Lower leg skin (tissue), 3 donors: Measurements from ENCODE around the gene DGKH.

Source experiments
- CTCF ChIP-seq, 3 donors: fragments of 450-650 bp; IDR thresholded peaks; one replicate each; pipeline ENCODE4 v1.5.1; 2016; ENCODE audit warnings: antibody characterized with exemption in 3 of 3, mild to moderate bottlenecking in 3 of 3, moderate library complexity in 2 of 3
- POLR2A ChIP-seq, 2 donors: fragments of 450-650 bp; IDR thresholded peaks; one replicate each; pipeline ENCODE4 v1.6.1; 2016 to 2017; ENCODE audit warnings: antibody characterized with exemption in 2 of 2, mild to moderate bottlenecking in 1 of 2, moderate library complexity in 1 of 2

- TF ChIP-seq CTCF (IDR thresholded peaks at IDR 0.05) (no peak), POLR2A (IDR thresholded peaks at IDR 0.05) (no peak)
Measured at GRCh38 chr13:42022336-42022735, 26.1 kb upstream of the DGKH start.
